Keratinocyte (primary cell): ENCODE results near the gene EDC4.

Experiments
- EZH2 ChIP-seq: IDR thresholded peaks from one replicate; pipeline ENCODE4 v1.6.1; 2012; ENCODE audit warnings: inconsistent platforms, mild to moderate bottlenecking, low read length, moderate library complexity
- TF ChIP-seq, protein P1 (sequence below), 3 experiments: IDR thresholded peaks in 1 of 3; conservative IDR thresholded peaks in 1 of 3; optimal IDR thresholded peaks in 1 of 3; 2 replicates in 2 of 3; 3 replicates in 1 of 3; pipeline versions ENCODE3 to v1.5.1; 2011; ENCODE audit warnings: low read length in 3 of 3, mild to moderate bottlenecking in 3 of 3, moderate library complexity in 2 of 3, control low read depth in 1 of 3, inconsistent platforms in 1 of 3; ENCODE audit not compliant: insufficient read depth in 2 of 3; ENCODE audit errors: extremely low read depth in 1 of 3

DNA sequence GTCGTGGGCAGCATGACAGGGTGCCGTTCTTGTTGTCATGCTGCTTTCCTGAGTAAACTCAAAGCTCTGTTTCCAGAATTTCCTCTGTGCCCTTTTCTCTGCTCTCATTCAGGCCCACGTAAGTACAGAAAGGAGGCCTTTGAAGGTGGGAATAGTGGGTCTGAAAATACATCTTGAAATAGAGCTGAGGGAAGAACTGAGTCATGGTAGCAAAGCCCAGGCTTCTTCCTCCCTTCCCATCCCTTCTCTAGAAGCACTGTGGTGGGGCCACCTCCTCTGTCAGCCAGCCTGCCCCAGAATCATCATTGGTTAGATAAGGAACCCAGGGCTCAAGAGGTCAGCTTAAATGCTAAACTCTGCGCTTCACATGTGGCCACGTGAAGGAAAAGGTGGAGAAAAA lies 49.4 kb downstream of the EDC4 start:
- TF ChIP-seq, protein P1, sequence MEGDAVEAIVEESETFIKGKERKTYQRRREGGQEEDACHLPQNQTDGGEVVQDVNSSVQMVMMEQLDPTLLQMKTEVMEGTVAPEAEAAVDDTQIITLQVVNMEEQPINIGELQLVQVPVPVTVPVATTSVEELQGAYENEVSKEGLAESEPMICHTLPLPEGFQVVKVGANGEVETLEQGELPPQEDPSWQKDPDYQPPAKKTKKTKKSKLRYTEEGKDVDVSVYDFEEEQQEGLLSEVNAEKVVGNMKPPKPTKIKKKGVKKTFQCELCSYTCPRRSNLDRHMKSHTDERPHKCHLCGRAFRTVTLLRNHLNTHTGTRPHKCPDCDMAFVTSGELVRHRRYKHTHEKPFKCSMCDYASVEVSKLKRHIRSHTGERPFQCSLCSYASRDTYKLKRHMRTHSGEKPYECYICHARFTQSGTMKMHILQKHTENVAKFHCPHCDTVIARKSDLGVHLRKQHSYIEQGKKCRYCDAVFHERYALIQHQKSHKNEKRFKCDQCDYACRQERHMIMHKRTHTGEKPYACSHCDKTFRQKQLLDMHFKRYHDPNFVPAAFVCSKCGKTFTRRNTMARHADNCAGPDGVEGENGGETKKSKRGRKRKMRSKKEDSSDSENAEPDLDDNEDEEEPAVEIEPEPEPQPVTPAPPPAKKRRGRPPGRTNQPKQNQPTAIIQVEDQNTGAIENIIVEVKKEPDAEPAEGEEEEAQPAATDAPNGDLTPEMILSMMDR (optimal IDR thresholded peaks at IDR 0.05 in 1 of 3, IDR thresholded peaks at IDR 0.05 in 1 of 3, conservative IDR thresholded peaks at IDR 0.05 in 1 of 3; ENCODE audit: extremely low read depth in 1 of 3, insufficient read depth in 2 of 3, low read length in 3 of 3), result no peak
- no peak for TF ChIP-seq EZH2
